H9 (cell line): ENCODE measurements around the gene PBX1. TPM values are rescaled to one million over a fixed set of nuclear protein-coding genes. Genes with fewer than 3 reads are reported as not detected.

ENCODE experiments used
- DNase-seq: peaks from one replicate; pipeline ENCODE4 v3.0.0-alpha.2; 2017
- H2AFZ ChIP-seq: one replicate; pipeline ENCODE4 v1.6.1; 2013; ENCODE audit warnings: mild to moderate bottlenecking, low read length, control low read depth, moderate library complexity
- H2AK5ac ChIP-seq: 2 replicates; pipeline ENCODE4 v1.6.1; 2013; ENCODE audit warnings: low read length, control low read depth, mixed read lengths; ENCODE audit not compliant: insufficient read length
- H2BK120ac ChIP-seq: one replicate; pipeline ENCODE4 v1.6.1; 2013; ENCODE audit warnings: low read depth, mild to moderate bottlenecking, low read length, control low read depth, inconsistent platforms; ENCODE audit not compliant: poor library complexity, severe bottlenecking
- H2BK12ac ChIP-seq: 2 replicates; pipeline ENCODE4 v1.6.1; 2013; ENCODE audit warnings: low read length, control low read depth, mixed read lengths, low read depth; ENCODE audit not compliant: insufficient read length
- H2BK15ac ChIP-seq: 2 replicates; pipeline ENCODE4 v1.6.1; 2013; ENCODE audit warnings: low read depth, low read length, control low read depth
- H2BK20ac ChIP-seq: one replicate; pipeline ENCODE4 v1.6.1; 2013; ENCODE audit warnings: low read depth, mild to moderate bottlenecking, low read length, control low read depth, inconsistent platforms; ENCODE audit not compliant: poor library complexity, severe bottlenecking
- H2BK5ac ChIP-seq: 2 replicates; pipeline ENCODE4 v1.6.1; 2013; ENCODE audit warnings: low read length, control low read depth, mixed read lengths; ENCODE audit not compliant: insufficient read length
- H3K14ac ChIP-seq: 2 replicates; pipeline ENCODE4 v1.6.1; 2013; ENCODE audit warnings: low read length, control low read depth; ENCODE audit not compliant: insufficient read depth
- H3K18ac ChIP-seq: 2 replicates; pipeline ENCODE4 v1.6.1; 2013; ENCODE audit warnings: low read depth, mild to moderate bottlenecking, mixed read lengths, low read length, control low read depth; ENCODE audit not compliant: insufficient read length
- H3K23ac ChIP-seq: 2 replicates; pipeline ENCODE4 v1.6.1; 2013; ENCODE audit warnings: low read length, control low read depth, mixed read lengths, low read depth; ENCODE audit not compliant: insufficient read length
- H3K23me2 ChIP-seq: 2 replicates; pipeline ENCODE4 v1.6.1; 2013; ENCODE audit warnings: low read depth, mild to moderate bottlenecking, mixed read lengths, low read length, control low read depth; ENCODE audit not compliant: insufficient read length, poor library complexity, severe bottlenecking
- H3K27ac ChIP-seq: 2 replicates; pipeline ENCODE4 v1.5.1; 2013; ENCODE audit warnings: low read length, control low read depth, mixed read lengths, low read depth; ENCODE audit not compliant: insufficient read length
- H3K27me3 ChIP-seq: 2 replicates; pipeline ENCODE4 v1.6.1; 2013; ENCODE audit warnings: low read length, control low read depth, inconsistent platforms; ENCODE audit not compliant: insufficient read depth
- H3K4ac ChIP-seq: 2 replicates; pipeline ENCODE4 v1.6.1; 2013; ENCODE audit warnings: low read depth, mild to moderate bottlenecking, control low read depth, inconsistent platforms, low read length, moderate library complexity
- H3K4me1 ChIP-seq: 2 replicates; pipeline ENCODE4 v1.6.1; 2013; ENCODE audit warnings: low read length, control low read depth, inconsistent platforms; ENCODE audit not compliant: insufficient read depth
- H3K4me2 ChIP-seq: 2 replicates; pipeline ENCODE4 v1.6.1; 2013; ENCODE audit warnings: low read length, control low read depth, mixed read lengths; ENCODE audit not compliant: insufficient read length, insufficient read depth
- H3K56ac ChIP-seq: 2 replicates; pipeline ENCODE4 v1.6.1; 2013; ENCODE audit warnings: low read depth, mild to moderate bottlenecking, mixed read lengths, low read length, control low read depth; ENCODE audit not compliant: insufficient read length
- H3K79me1 ChIP-seq: 2 replicates; pipeline ENCODE4 v1.6.1; 2013; ENCODE audit warnings: low read depth, mild to moderate bottlenecking, moderate library complexity, low read length, control low read depth, inconsistent platforms; ENCODE audit not compliant: insufficient read depth, poor library complexity, severe bottlenecking
- H3K79me2 ChIP-seq: 2 replicates; pipeline ENCODE4 v1.6.1; 2013; ENCODE audit warnings: low read length, control low read depth, inconsistent platforms; ENCODE audit not compliant: insufficient read depth
- H3K9ac ChIP-seq: 2 replicates; pipeline ENCODE4 v1.6.1; 2013; ENCODE audit warnings: low read length, control low read depth, mixed read lengths; ENCODE audit not compliant: insufficient read length; ENCODE audit errors: extremely low read depth
- H3K9me3 ChIP-seq: one replicate; pipeline ENCODE4 v1.6.1; 2013; ENCODE audit warnings: low read depth, low read length, inconsistent platforms; ENCODE audit not compliant: control insufficient read depth
- H3T11ph ChIP-seq: one replicate; pipeline ENCODE4 v1.6.1; 2013; ENCODE audit warnings: mild to moderate bottlenecking, low read length, control low read depth, inconsistent platforms
- H4K20me1 ChIP-seq: one replicate; pipeline ENCODE4 v1.6.1; 2013; ENCODE audit not compliant: control insufficient read depth, insufficient read length, insufficient read depth
- H4K5ac ChIP-seq: 2 replicates; pipeline ENCODE4 v1.6.1; 2013; ENCODE audit warnings: low read depth, mild to moderate bottlenecking, mixed read lengths, low read length, control low read depth; ENCODE audit not compliant: insufficient read length
- H4K8ac ChIP-seq: replicated peaks from 2 replicates; pipeline ENCODE4 v1.6.1; 2013; ENCODE audit warnings: low read length, control low read depth, mixed read lengths, low read depth; ENCODE audit not compliant: insufficient read length
- H4K91ac ChIP-seq: 2 replicates; pipeline ENCODE4 v1.6.1; 2013; ENCODE audit warnings: low read depth, mild to moderate bottlenecking, moderate library complexity, mixed read lengths, low read length, control low read depth; ENCODE audit not compliant: insufficient read length
- H3K27ac Mint-ChIP-seq, 3 experiments: 2 replicates in 2 of 3; 3 replicates in 1 of 3; pipeline ENCODE4 v1.8.0; 2020 to 2021; ENCODE audit warnings: mixed read lengths in 3 of 3, mild to moderate bottlenecking in 1 of 3, moderate library complexity in 1 of 3
- H3K27me3 Mint-ChIP-seq: 2 replicates; pipeline ENCODE4 v1.8.0; 2021; ENCODE audit warnings: low read depth, mild to moderate bottlenecking, moderate library complexity, mixed read lengths
- H3K36me3 Mint-ChIP-seq, 3 experiments: 2 replicates in 2 of 3; 3 replicates in 1 of 3; pipeline ENCODE4 v1.8.0; 2020 to 2021; ENCODE audit warnings: low read depth in 3 of 3, mixed read lengths in 3 of 3; ENCODE audit not compliant: insufficient read depth in 1 of 3
- H3K4me1 Mint-ChIP-seq, 2 experiments: 2 replicates each; pipeline ENCODE4 v1.8.0; 2020; ENCODE audit warnings: mixed read lengths in 2 of 2
- H3K4me3 Mint-ChIP-seq, 2 experiments: 2 replicates in 1 of 2; 3 replicates in 1 of 2; pipeline ENCODE4 v1.8.0; 2020 to 2021; ENCODE audit warnings: mild to moderate bottlenecking in 2 of 2, mixed read lengths in 2 of 2, moderate library complexity in 1 of 2
- H3K9me3 Mint-ChIP-seq, 2 experiments: 2 replicates in 1 of 2; 3 replicates in 1 of 2; pipeline ENCODE4 v1.8.0; 2020; ENCODE audit warnings: mild to moderate bottlenecking in 2 of 2, mixed read lengths in 2 of 2, moderate library complexity in 1 of 2
- CTCF ChIP-seq: fragments of 200-600 bp; sonication (generic); conservative IDR thresholded peaks from 3 replicates; pipeline ENCODE4 v1.8.0; 2021; ENCODE audit warnings: antibody characterized with exemption, mild to moderate bottlenecking
- WGBS: extraction: QIAGEN DNeasy Blood & Tissue Kit; methylation state at CpG from one replicate; pipeline ENCODE4 v1.1.7; 2013; ENCODE audit warnings: missing lambda C conversion rate, low lambda C conversion rate, mixed read lengths; ENCODE audit not compliant: insufficient read length; ENCODE audit errors: extremely low coverage; 5-methylcytosine and 5-hydroxymethylcytosine counted together
- total RNA-seq: library from RNA; stranded (reverse); gene quantifications from 2 replicates; pipeline ENCODE4 v1.2.1, GENCODE V29; 2021

PBX1 gene
- total RNA-seq, 1 experiment from 2014 or later = 142 TPM

GRCh38 chr1:164743976-164744375 lies 185.0 kb downstream of the PBX1 start:
- H3K9ac ChIP-seq = no peak overlapping the region
- no peak overlapping the region for H3K14ac ChIP-seq
- no peak overlapping the region for H3K4me2 ChIP-seq
- no peak overlapping the region for H3K23ac ChIP-seq
- H2AFZ ChIP-seq = no peak overlapping the region
- H4K91ac ChIP-seq = no peak overlapping the region
- no peak overlapping the region for H4K5ac ChIP-seq
- no peaks in the 10 kb centered on the region for H3K23me2 ChIP-seq
- WGBS = no CpG with 5 or more reads among the region's 2 CpGs
- Mint-ChIP-seq H3K9me3 (no peaks in the 10 kb centered on the region), H3K4me1 (peaks cover 15 to 21% of the 10 kb centered on the region in 2 experiments), H3K27ac (no peak overlapping the region; a peak in 1 of 7 replicates), H3K36me3 (peaks cover 0 to 4% (median 0%) of the 10 kb centered on the region in 3 experiments; a peak in 2 of 7 replicates), H3K27me3 (no peaks in the 10 kb centered on the region), H3K4me3 (no peak overlapping the region)
- no peak overlapping the region for H3K18ac ChIP-seq
- H3K4ac ChIP-seq = no peak overlapping the region
- no peaks in the 10 kb centered on the region; the same call in 1 of the 2 replicates for H3K79me2 ChIP-seq
- H3K79me1 ChIP-seq = peaks cover 5% of the 10 kb centered on the region
- DNase-seq = no peak
- no peak overlapping the region for H2BK120ac ChIP-seq
- H2BK5ac ChIP-seq = no peak overlapping the region
- H2BK12ac ChIP-seq = no peak overlapping the region
- H3K56ac ChIP-seq = no peak overlapping the region
- no peak for TF ChIP-seq CTCF
- H2BK15ac ChIP-seq = no peak overlapping the region
- H3K4me1 ChIP-seq = no peaks in the 10 kb centered on the region
- H2BK20ac ChIP-seq = no peak overlapping the region
- H3K27ac ChIP-seq = no peak overlapping the region
- no peaks in the 10 kb centered on the region for H3K9me3 ChIP-seq
- no peak overlapping the region for H2AK5ac ChIP-seq
- H4K20me1 ChIP-seq = no peaks in the 10 kb centered on the region
- H3T11ph ChIP-seq = no peak overlapping the region
- no peak overlapping the region for H4K8ac ChIP-seq
- H3K27me3 ChIP-seq = no peaks in the 10 kb centered on the region
